GM18499 (cell line): ENCODE results near the gene ATP10B.
"Not testable (repeated sequence)": the region's sequence is repeated elsewhere in the genome, so short reads cannot be mapped to it uniquely, and the experiment has no call there.

Source experiments
- ATAC-seq: cut with Tn5 transposase; IDR thresholded peaks from one replicate; pipeline ENCODE4 v1.9.1; 2021; ENCODE audit warnings: moderate number of reproducible peaks; ENCODE audit not compliant: insufficient read depth, unreplicated experiment

Gene ATP10B

GRCh38 chr5:160833806-160834205 is 18.2 kb downstream of the ATP10B start:
- no peak for ATAC-seq

GRCh38 chr5:160831801-160832200 is 20.2 kb downstream of the ATP10B start:
- no peak for ATAC-seq

- ATAC-seq, result no peak
Measured at GRCh38 chr5:160824301-160825001, 27.6 kb downstream of the ATP10B start.

GRCh38 chr5:160812996-160813395 is 39.0 kb downstream of the ATP10B start:
- ATAC-seq, result not testable (repeated sequence)

- ATAC-seq, result no peak
Measured at GRCh38 chr5:160805376-160805775, 46.6 kb downstream of the ATP10B start.

- no peak for ATAC-seq
Measured at GRCh38 chr5:160802592-160802991, 49.4 kb downstream of the ATP10B start.

GRCh38 chr5:160800375-160801275 is 51.4 kb downstream of the ATP10B start:
- no peak for ATAC-seq

DNA sequence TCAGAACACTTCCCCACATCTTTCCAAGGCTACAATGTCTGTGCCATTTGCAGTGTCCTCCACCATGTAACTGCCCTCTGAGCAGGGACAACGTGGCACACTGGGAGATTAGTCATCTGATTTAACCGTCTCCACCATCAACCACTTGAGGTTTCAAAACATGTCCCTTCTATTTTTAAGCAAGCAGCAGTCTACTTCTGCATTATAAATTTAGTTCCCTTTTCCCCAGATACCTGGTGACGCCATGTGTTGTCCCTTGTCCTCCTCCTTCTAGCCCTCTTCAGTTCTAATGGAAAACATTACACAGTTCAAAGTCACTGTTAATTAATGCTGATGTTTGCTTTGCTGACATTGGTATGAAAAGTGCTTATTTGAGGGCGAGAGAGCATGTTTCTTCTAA is 52.8 kb downstream of the ATP10B start:
- peak; percentile 86 for ATAC-seq

- no peak for ATAC-seq
Measured at GRCh38 chr5:160797020-160797419, 55.0 kb downstream of the ATP10B start.

DNA sequence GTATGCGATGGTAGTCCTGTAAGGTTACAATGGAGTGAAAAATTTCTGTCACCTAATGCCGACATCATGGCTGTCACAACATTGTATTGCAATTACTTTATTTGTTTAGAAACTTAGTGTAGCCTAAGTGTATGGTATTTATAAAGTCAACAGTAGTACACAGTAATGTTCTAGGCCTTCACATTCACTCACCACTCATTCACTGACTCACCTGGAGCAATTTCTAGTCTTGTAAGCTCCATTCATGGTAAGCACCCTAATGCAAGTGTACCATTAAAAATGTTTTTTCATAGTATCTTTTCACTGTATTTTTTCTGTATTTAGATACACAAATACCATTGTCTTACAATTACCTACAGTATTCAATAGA is 58.5 kb downstream of the ATP10B start:
- ATAC-seq, result no peak

DNA sequence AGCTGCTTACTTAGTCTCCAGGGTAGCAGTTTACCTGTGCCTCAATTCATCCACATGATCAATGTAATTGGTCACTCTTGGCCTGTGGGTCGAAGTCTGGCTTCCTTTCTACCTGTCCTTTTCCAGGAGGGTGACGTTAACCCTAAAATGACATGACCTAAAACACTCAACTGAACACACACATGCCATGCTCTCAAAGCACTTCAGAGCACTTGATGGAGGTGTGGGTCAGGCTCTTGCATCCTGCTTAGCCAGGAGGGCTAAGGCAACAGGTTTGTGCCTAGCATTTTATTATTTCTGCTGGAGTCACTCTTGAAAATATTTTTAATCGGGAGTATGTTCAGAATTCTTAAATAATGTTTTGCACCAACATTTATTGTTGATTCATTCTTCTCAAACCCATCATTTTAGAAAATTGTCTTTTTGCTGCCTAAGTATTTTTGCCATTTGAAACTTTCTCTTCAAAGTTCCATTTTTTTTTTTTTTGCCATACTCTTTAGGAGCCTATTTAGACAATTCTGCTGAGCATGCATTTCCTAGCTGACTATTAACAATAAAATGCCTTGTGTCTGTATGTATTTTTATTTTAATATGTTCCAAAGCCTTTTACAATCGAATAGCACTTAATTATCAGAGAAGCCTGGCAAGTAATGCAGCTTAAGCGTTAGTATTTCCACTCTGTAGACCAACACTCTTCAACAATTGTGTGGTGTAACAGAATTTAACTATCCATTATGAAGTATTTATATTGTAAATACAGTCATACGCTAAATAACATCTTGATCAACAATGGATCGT is 59.1 kb downstream of the ATP10B start:
- ATAC-seq, result no peak

GRCh38 chr5:160792281-160792680 is 59.7 kb downstream of the ATP10B start:
- no peak for ATAC-seq

DNA sequence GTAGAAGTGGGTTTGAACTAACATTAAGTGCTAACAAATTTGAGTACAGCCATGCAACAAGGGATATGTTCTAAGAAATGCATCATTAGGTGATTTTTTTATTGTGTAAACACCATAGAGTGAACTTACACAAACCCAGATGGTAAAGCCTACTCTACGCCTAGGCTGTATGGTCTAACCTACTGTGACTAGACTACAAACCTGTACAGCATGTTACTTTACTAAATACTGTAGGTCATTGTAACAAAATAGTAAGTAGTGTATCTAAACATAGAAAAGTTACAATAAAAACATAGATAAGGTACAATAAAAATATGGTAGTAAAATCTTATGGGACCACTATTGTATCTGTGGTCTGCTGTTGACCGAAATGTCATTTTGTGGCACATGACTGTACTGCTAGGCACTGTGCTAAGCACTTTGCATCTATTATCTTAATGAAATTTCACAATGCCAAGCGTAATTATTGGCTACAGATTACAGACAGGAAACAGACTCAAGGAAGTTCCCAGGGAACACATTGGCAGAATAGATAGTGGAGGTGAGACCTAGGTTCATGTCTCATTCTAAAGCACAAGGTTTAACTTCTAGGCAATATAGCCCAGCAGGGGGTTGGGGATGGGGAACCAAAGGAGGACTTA is 62.7 kb downstream of the ATP10B start:
- no peak for ATAC-seq

GRCh38 chr5:160788102-160788660 is 63.8 kb downstream of the ATP10B start:
- ATAC-seq, result no peak

- no peak for ATAC-seq
Measured at GRCh38 chr5:160787240-160787639, 64.8 kb downstream of the ATP10B start.

- ATAC-seq, result no peak
Measured at GRCh38 chr5:160774666-160775315, 77.2 kb downstream of the ATP10B start.

GRCh38 chr5:160773646-160774410 is 78.2 kb downstream of the ATP10B start:
- ATAC-seq, result no peak

- no peak for ATAC-seq
Measured at GRCh38 chr5:160772854-160773253, 79.2 kb downstream of the ATP10B start.

DNA sequence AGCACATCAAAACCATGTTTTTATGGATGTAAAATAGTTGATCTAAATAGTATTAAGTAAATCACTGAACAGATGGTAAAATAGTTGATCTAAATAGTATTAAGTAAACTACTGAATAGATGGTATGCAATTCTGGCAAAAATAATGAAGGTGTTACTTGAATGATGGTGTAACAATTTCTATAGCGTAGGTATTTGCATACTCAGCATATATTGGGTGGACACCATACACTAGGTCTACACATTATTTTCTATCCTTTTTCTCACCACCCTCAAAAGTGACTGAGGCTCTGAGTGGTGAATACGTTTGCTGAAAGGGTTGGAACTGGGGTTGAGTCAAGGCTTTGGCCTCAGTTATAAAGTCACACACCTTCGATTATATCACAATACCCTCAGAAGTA is 81.3 kb downstream of the ATP10B start:
- ATAC-seq, result no peak
